Measurements from ENCODE around the gene PIGK.
"Not testable (repeated sequence)": the region's sequence is repeated elsewhere in the genome, so short reads cannot be mapped to it uniquely, and the experiment has no call there.

Gene PIGK

GRCh38 chr1:77188770-77189169, 30.5 kb downstream of the PIGK start:
- no peak for DNase-seq

GRCh38 chr1:77186907-77187306, 32.3 kb downstream of the PIGK start:
- not testable (repeated sequence) for DNase-seq

DNA sequence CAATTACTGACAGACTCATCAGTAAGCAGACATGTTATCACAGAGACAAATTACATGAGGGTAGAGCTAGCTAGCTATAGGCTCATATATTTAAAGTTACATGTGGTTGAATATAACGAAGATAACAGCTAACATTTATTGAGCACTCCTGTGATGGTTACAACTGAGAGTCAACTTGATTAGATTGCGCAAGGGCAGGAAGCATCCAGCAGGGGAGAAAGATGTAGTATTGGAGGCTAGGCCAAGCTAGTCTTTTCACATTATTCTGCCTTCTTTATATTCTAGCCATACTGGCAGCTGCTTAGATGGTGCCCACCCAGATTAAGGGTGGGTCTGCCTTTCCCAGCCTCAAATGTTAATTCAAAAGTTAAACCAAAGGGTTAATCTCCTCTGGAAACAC, 37.1 kb downstream of the PIGK start:
- no peak for DNase-seq

- DNase-seq = no peak
Observed at GRCh38 chr1:77179632-77180031, 39.6 kb downstream of the PIGK start.

GRCh38 chr1:77175230-77175844, 43.9 kb downstream of the PIGK start:
- no peak for DNase-seq

DNA sequence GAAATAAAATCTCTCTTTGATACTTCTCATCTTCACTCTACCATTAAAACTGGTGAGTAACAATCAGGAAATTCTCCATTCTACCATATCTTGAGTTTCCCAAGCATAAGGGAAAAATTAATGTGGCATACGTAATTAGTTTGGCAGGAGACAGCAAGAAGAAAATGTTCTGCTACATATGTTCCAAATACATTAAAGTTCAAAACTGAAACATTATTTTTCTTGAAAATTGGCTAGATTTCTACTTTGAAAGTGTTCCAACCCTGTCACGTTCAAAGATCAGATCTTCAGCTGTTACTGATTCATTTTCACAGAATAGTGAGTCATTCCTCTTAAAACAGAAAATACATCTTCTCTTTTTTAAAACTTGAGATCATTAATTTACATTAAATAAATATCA, 48.5 kb downstream of the PIGK start:
- no peak for DNase-seq

GRCh38 chr1:77168358-77168757, 50.9 kb downstream of the PIGK start:
- DNase-seq = no peak

GRCh38 chr1:77164434-77164944, 54.7 kb downstream of the PIGK start:
- DNase-seq = no peak

DNA sequence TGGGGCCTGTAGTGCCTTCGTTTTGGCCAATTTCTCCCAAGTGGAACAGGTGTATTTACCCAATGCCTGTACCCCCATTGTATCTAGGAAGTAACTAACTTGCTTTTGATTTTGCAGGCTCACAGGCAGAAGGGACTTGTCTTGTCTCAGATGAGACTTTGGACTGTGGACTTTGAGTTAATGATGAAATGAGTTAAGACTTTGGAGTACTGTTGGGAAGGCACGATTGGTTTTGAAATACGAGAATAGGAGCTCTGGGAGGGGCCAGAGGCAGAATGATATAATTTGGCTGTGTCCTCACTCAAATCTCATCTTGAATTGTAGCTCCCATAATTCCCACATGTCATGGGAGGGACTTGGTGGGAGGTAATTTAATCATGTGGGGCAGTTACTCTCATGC, 59.5 kb downstream of the PIGK start:
- not testable (repeated sequence) for DNase-seq

DNA sequence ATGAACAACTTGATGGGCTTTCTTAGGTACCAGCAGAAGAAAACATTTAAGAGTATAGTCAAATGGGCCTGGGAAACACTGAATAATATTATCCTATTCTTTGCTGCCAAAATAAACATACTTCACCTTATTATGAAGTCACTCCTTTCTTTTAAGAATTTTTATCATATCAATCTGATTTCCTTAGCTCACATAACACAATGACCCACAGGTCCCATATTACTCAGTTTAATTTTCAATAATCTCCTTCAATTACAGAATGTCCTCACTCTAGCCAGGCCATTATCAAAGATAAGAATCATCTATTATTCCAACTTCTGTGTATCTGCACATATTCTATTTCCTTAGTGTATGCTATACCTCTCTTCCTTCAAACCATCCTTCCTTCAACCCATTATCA, 63.0 kb downstream of the PIGK start:
- DNase-seq = no peak

- DNase-seq = no peak
Observed at GRCh38 chr1:77146270-77146669, 73.0 kb downstream of the PIGK start.

- DNase-seq = no peak
Observed at GRCh38 chr1:77143529-77144121, 75.6 kb downstream of the PIGK start.

DNA sequence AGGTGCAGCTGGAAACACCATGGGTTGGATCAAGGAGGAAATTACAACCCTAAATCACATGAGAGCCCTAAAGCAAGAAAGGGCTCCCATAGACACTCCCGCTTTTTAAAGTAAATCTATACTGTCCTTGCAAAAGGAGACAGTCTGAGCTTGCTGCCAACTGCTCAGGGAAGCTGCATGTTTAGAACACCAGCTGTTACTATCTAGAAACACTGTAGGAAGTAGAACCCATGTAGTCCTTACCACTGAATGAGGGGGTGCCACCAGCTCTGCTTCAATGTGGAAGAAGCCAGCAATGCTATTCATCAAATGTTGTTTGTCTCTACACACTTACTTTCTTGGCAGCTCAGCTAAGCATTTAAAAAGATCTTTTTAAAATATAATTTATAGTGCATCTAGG, 79.8 kb downstream of the PIGK start:
- DNase-seq = no peak

- DNase-seq = no peak
Observed at GRCh38 chr1:77134359-77134758, 84.9 kb downstream of the PIGK start.

DNA sequence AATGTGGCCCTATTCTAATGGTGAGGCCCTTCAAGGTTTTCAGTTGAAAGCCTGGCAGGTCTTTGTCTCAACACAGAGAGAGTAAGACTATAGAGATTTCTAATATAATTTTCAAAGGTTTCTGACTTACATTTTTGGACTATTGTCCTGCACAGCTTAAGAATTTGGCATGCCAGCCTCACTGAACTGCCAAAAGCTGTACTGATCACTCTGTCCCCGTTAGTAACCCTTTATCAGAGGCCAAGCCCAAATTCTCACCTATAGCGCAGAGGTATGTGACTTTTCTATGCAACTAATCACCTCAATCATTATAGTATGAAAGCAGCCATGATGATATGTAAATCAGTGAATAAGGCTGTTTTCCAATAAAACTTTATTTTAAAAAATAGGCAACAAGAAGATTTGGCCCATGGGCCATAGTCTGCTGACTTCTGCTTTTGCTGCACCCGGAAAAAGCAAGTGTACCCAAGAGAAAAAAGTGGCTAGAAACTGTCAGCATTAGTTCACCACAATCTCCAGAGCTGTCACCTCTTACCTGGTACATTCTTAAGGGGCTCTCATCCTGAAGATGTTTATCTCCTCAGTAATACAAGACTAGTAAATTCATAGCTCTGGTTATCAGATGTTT, 85.4 kb downstream of the PIGK start:
- DNase-seq = no peak

DNA sequence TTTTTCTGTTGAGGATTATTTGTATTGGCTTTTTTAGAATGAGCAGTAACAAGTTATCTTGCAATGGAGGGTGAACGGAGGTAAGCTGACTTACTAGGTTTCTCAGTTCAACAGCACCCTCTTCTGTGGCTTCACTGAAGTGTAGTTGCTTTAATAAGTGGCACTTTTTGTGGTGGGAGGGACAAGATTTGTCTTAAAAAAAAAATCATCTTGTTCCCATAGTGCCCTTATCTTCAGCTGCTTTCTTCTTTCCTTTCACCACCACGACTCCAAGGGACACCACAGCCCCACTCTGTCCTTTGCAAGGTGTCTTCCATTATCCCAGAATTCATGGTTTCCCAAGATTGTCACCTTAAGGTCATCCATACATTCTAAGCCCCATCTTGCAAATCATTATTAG, 92.9 kb downstream of the PIGK start:
- DNase-seq = no peak

GRCh38 chr1:77121503-77121902, 97.7 kb downstream of the PIGK start:
- DNase-seq = no peak

DNA sequence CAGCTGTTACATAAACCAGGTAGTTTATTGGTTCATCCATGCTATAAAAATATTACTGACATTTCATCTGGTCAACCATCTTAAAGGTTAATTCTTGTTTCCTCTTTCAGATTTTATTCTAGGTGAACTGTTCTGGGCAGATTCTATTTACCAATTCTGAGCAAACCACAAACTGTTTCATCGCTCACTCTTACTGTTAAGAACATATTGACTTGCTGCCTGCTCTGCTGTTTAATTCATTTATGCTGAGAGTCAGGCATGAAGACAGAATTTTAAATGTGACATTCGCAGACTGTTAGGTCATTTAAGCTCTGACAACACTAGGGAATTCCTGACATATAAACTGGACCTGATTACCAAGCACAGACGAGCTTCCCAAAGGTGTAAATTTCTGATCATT, 98.3 kb downstream of the PIGK start:
- no peak for DNase-seq

DNA sequence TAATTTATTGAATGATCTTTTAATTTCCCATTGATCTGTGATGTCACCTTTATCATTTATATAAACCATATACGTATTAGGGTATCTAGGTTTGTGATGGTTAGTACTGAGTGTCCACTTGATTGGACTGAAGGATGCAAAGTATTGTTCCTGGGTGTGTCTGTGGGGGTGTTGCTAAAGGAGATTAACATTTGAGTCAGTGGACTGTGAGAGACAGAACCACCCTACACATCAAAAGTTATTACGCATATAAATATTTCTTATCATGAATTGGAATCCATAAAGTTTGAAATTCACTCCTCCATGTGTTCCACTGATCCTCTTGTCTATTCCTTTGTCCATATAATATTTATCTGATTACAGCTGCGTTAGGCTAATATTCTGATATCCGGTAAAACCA, 100.5 kb downstream of the PIGK start:
- no peak for DNase-seq

DNA sequence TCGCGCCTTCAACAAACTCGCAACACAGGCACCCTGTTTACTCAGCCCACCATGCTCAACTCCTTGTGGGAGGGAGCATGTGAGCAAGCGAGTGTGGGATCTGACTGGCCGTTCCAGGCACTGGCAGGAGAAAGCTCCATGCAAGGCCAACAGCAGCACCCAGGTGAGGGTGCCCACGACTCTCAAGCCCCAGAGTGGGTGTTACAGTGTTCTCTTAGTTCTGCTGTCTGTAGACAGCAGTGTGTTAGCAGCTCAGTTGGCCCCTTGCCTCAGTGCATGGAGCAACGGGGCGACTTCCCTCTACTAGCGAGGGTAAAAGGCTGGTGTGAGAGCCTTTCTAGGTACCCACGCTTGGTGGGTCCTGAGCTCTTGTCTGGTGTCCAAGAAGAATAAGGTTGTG, 114.6 kb downstream of the PIGK start:
- DNase-seq = no peak

GRCh38 chr1:77103486-77103885, 115.7 kb downstream of the PIGK start:
- DNase-seq = no peak

- DNase-seq = no peak
Observed at GRCh38 chr1:77100875-77101274, 118.4 kb downstream of the PIGK start.

DNA sequence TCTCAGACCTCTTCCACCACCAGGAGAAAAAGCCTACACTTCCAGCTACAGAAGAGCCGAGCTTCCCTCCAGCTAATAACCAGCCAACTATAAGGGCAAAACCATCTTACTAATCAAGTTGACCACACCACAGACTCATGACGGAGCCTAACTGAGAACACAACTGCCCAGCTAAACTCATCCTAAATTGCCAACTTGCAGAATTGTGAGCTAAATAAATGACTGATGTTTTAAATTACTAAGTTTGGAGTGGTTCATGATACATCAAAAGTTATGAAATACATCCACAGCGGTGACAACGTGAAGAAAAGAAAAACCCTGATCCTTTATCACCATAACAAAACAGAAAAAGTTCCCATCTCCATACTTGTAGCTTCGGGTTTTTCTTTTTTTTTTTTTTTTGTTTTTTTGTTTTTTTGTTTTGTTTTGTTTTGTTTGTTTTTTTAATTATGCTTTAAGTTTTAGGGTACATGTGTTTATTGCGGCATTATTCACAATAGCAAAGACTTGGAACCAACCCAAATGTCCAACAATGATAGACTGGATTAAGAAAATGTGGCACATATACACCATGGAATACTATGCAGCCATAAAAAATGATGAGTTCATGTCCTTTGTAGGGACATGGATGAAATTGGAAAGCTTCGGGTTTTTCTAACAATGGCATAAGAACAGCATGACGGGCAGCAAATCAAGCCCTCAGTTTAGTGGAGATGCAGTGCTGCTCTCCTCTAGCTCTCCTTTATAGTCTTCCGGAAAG, 122.6 kb downstream of the PIGK start:
- DNase-seq = no peak

DNA sequence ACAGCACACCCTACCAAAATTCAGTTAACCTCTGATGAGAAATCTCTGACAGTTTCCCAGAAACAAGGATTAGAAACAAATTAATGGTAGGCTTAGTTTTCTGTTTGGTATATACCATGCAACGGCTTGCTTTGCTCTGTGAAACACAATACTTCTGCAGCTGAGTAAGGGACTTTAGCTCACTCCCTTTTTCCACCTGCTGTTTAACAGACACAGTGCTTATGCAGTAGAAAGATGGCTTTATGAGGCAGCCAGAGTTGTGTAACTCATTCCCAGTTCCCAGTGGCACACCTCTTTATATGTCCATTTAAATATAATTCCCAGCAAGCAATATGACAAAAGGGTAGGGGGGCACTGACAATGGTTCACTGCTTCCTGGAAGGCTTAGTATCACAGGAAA, 124.0 kb downstream of the PIGK start:
- DNase-seq = no peak

Measured in NCI-H187 treated with DMSO at 0.1 percent for 48 hours (cell line).